Activated naive CD8-positive, alpha-beta T cell treated with anti-CD3 and anti-CD28 coated beads, Interleukin-2, amount 10 ng/mL, durations not matched to agents 7 days and 5 days (primary cell): ENCODE results near the gene FBXO47. TPM values are rescaled to one million over a fixed set of nuclear protein-coding genes. Genes with fewer than 3 reads are reported as not detected.
"Not testable (repeated sequence)": the region's sequence is repeated elsewhere in the genome, so short reads cannot be mapped to it uniquely, and the experiment has no call there.

Source experiments
- ATAC-seq: fragments of 150-1000 bp; cut with Tn5 transposase; one replicate; pipeline ENCODE4 v1.10.0; 2021; ENCODE audit warnings: low read depth, moderate library complexity
- POLR2A ChIA-PET: fragments of 350-600 bp; sonication (Branson Sonifier 250); formaldehyde crosslinking; loops from one replicate; lab custom pipeline; 2021; ENCODE audit warnings: antibody characterized with exemption; lab: Charles Lee
- DNase-seq: peaks from one replicate; pipeline ENCODE4 v3.0.0; 2021
- H3K27ac Mint-ChIP-seq: one replicate; pipeline ENCODE4 v1.8.0; 2022; ENCODE audit warnings: mild to moderate bottlenecking, mixed read lengths
- H3K27me3 Mint-ChIP-seq: one replicate; pipeline ENCODE4 v1.8.0; 2022; ENCODE audit warnings: mild to moderate bottlenecking, moderate library complexity, mixed read lengths
- H3K36me3 Mint-ChIP-seq: one replicate; pipeline ENCODE4 v1.8.0; 2021; ENCODE audit warnings: mild to moderate bottlenecking, mixed read lengths
- H3K4me1 Mint-ChIP-seq: one replicate; pipeline ENCODE4 v1.8.0; 2021; ENCODE audit warnings: mixed read lengths
- H3K4me3 Mint-ChIP-seq: one replicate; pipeline ENCODE4 v1.8.0; 2022; ENCODE audit warnings: mild to moderate bottlenecking, moderate library complexity, mixed read lengths
- H3K9me3 Mint-ChIP-seq: one replicate; pipeline ENCODE4 v1.8.0; 2021; ENCODE audit warnings: mixed read lengths
- total RNA-seq, 2 experiments: library from RNA; stranded (reverse); gene quantifications; one replicate each; pipeline ENCODE4 v1.2.3, GENCODE V29; 2021

The FBXO47 gene
- total RNA-seq, 2 experiments from 2014 or later: 0.14 TPM; not detected in 1

DNA sequence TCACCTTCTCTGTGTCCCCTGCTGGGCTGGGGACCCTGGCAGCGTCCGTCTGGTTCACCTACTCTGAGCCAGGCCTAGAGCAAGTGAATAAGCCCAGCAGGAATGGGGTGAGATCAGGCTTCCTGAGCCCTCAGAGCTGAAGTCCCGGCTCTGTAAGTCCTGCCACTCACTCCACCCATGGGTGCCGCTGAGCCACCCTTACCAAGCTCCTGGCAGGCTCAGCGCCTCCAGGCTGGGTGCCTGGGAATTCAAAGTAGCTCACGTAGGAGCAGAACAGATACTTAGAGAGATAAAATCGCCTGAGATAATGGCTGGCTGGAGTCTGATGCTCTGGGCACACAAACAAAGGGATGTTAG is 51.6 kb downstream of the FBXO47 start:
- no peaks in the 10 kb centered on the region for H3K27me3 Mint-ChIP-seq
- DNase-seq (no peak), ATAC-seq (no peak)
- H3K36me3 Mint-ChIP-seq: peaks cover 27% of the 10 kb centered on the region
- no peak overlapping the region for H3K4me3 Mint-ChIP-seq
- POLR2A ChIA-PET: interaction anchor here (0.9 to 2.8 kb wide), 2 partner anchors 10 to 13 kb away, joined by 3 to 10 read pairs; partner anchors contain the start of gene LASP1NB
- H3K9me3 Mint-ChIP-seq: no peaks in the 10 kb centered on the region
- H3K27ac Mint-ChIP-seq: no peak overlapping the region
- peaks cover 10% of the 10 kb centered on the region for H3K4me1 Mint-ChIP-seq

DNA sequence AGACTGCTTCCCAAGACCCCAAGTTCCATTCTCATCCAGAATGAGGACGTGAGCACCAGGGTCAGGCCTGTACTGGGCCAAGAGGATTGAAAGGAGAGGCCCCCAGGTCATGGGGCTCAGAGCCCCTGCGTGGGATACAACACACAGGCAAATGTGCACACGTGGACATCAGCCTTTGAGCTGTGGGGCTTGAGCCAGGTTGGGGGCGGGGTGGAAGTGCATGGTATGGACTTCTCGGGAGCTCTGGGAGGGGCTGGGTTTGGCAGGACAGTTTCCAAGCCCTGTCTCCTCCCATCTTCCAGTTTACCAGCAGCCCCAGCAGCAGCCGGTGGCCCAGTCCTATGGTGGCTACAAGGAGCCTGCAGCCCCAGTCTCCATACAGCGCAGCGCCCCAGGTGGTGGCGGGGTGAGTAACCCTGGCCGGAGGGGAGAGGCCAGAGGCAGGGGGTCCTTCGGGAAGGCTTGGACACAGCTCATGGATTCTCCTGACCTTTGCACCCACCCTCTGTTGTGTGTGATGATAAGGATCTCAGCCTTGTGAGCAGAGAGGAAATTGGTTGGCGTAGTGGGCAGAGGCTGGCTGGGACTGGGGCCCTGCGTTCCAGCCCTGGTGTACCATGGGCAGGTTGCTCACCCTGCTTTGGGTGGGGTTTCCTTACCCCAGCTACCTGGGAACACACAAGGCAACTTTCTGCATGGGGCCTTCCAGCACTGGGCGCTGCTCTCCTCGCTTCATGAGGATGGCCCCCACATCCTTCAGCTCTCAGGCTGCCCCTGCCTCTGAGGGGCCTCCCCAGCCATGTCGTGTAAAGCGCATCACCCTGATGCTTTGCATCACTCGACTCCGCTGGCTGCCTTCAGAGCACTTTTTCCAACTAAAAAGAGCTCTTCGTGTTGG is 52.2 kb downstream of the FBXO47 start:
- POLR2A ChIA-PET: interaction anchor here (0.8 to 2.8 kb wide), 3 partner anchors 9 to 12 kb away, joined by 3 to 10 read pairs (median 3); partner anchors contain the start of gene LASP1NB
- DNase-seq: peak; percentile 21
- Mint-ChIP-seq H3K36me3 (peaks cover 27% of the 10 kb centered on the region), H3K9me3 (no peaks in the 10 kb centered on the region), H3K27ac (peak overlapping the region; percentile 25), H3K4me3 (no peak overlapping the region), H3K4me1 (peaks cover 10% of the 10 kb centered on the region), H3K27me3 (no peaks in the 10 kb centered on the region)
- no peak for ATAC-seq

DNA sequence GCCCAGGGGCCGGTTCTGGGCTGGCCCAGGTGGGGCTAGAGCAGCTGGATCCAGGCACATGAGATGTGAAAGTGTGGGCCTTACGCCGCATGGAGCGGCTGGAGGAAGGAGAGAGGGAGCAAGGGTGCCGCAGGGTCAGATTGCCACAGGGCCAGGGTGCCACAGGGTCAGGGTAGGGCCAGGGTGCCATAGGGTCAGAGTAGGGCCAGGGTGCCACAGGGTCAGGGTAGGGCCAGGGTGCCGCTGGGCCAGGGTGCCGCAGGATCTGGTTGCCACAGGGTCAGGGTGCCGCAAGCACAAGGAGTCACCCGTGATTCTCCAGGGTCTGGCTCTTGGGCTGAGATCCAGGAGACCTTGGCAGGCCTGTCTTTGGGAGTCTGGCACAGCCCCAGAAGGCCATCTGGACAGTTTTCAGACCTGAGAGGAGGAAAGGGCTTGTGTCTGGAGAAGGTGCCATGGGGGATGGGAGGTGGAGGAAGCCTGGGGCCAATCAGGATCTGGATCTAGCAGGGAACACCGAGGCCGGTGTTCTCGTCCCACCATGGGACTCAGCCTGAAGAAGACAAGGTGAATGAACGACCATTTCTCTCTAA is 54.9 kb downstream of the FBXO47 start:
- no peaks in the 10 kb centered on the region for H3K27me3 Mint-ChIP-seq

GRCh38 chr17:38911731-38912081 is 55.5 kb downstream of the FBXO47 start:
- POLR2A ChIA-PET: interaction anchor here (1.6 kb wide), 1 partner anchor 12 kb away, joined by 5 read pairs; no protein-coding TSS in a partner anchor
- H3K4me1 Mint-ChIP-seq, H3K9me3 Mint-ChIP-seq, H3K27me3 Mint-ChIP-seq, H3K27ac Mint-ChIP-seq, ATAC-seq, H3K4me3 Mint-ChIP-seq: not testable (repeated sequence)
- peaks cover 15% of the 10 kb centered on the region for H3K36me3 Mint-ChIP-seq
- peak; percentile 19 for DNase-seq

More for the DNA sequence above, 54.9 kb downstream of the FBXO47 start:
- Mint-ChIP-seq H3K4me3 (no peak overlapping the region), H3K9me3 (no peaks in the 10 kb centered on the region), H3K27ac (peak overlapping the region; percentile 54), H3K4me1 (peaks cover 12% of the 10 kb centered on the region), H3K36me3 (peaks cover 20% of the 10 kb centered on the region)
- no peak for ATAC-seq
- peak; percentile 26 for DNase-seq
- POLR2A ChIA-PET: interaction anchor here (0.5 kb wide), 1 partner anchor 1300 kb away, joined by 4 read pairs; no protein-coding TSS in a partner anchor

DNA sequence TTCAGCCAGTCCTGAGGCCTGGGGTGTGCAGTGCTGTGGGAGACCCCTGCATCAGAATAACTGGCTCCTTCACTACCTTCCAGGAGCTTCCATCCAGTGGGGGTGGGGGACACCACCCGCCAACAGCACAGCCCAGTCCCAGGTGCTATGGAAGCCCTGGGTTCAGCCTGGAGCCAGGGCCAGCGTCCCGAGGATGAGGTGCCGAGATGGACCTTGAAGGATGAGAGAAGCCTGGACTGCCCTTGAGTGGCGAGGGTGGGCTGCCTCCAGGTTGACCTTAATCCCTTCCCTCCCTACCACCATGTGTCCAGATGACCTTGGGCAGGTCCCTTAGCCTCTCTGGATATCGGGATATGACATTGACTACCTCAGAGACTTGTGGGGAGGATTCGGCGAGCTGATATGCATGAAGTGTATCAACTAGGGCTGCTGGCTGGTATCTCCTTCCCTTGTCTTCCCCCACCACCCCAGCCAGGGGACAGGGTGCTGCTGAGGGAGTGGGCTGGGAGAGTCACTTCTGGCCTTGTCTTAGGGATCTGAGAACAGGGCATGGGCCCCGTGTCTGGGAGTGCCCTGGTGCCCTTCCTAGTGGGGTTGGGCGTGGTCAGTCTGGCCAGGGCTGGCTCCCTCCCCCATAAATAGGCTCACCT is 56.0 kb downstream of the FBXO47 start:
- Mint-ChIP-seq H3K27ac (peak overlapping the region; percentile 25), H3K36me3 (peaks cover 15% of the 10 kb centered on the region), H3K4me3 (no peak overlapping the region), H3K9me3 (no peaks in the 10 kb centered on the region), H3K27me3 (no peaks in the 10 kb centered on the region), H3K4me1 (peaks cover 10% of the 10 kb centered on the region)
- DNase-seq: peak; percentile 24
- ATAC-seq: no peak
- POLR2A ChIA-PET: interaction anchor here (1.1 to 1.6 kb wide), 2 partner anchors 12 to 57 kb away, joined by 3 to 5 read pairs; partner anchors contain the start of gene RPL23

GRCh38 chr17:38910325-38910724 is 56.9 kb downstream of the FBXO47 start:
- Mint-ChIP-seq H3K4me3 (no peak overlapping the region), H3K27ac (no peak overlapping the region), H3K27me3 (no peaks in the 10 kb centered on the region), H3K36me3 (peaks cover 16% of the 10 kb centered on the region), H3K4me1 (peaks cover 13% of the 10 kb centered on the region), H3K9me3 (no peaks in the 10 kb centered on the region)
- peak; percentile 13 for DNase-seq
- POLR2A ChIA-PET: interaction anchor here (0.6 to 1.6 kb wide), 3 partner anchors 11 to 57 kb away, joined by 3 to 7 read pairs (median 5); partner anchors contain the start of gene RPL23
- no peak for ATAC-seq

- peaks cover 22% of the 10 kb centered on the region for H3K36me3 Mint-ChIP-seq
- no peak for DNase-seq
- H3K9me3 Mint-ChIP-seq: no peaks in the 10 kb centered on the region
- POLR2A ChIA-PET: interaction anchor here (1.0 to 1.4 kb wide), 2 partner anchors 39 to 55 kb away, joined by 3 read pairs; partner anchors contain the start of genes LASP1 and RPL23
- H3K27ac Mint-ChIP-seq: peak overlapping the region; percentile 16
- peaks cover 13% of the 10 kb centered on the region for H3K4me1 Mint-ChIP-seq
- H3K4me3 Mint-ChIP-seq: no peak overlapping the region
- ATAC-seq: no peak
- no peaks in the 10 kb centered on the region for H3K27me3 Mint-ChIP-seq
Observed at GRCh38 chr17:38908676-38909181, 58.5 kb downstream of the FBXO47 start.

DNA sequence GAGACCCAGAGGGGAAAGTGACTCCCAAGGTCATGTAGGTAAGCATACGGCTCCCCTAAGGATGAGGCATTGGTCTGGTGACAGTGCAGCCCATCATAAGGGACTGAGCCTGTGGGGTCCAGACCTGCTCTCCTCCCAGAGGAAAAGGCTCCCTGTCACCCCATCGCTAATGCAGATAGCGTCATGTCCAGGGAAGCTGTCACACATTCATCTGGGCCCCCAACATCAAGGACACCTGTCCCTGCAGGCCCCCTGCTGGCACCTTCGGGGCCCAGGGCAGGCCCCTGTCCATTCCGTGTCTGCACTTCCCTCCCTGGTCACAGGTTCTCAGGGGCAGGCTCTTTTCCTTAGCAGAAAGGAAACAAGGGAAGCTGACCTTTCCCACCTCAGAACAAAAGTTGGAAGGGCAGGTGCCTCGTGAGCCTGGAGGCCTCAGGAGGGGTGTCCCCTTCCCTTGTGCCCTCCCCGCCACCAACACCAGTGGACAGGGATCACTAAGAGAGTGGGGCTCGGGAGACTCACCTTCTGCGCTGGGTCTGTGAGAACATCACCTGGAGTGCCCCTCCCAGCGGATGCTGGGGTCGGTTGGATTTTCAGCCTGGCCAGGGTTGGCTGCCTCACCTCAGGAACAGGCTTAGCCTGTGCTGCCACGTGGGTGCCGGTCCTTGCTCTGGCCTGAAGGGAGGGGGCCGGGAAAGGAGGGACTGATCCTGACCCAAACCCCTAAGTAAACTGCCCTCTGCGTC is 59.1 kb downstream of the FBXO47 start:
- peaks cover 27% of the 10 kb centered on the region for H3K36me3 Mint-ChIP-seq
- H3K27me3 Mint-ChIP-seq: no peaks in the 10 kb centered on the region
- H3K27ac Mint-ChIP-seq: peak overlapping the region; percentile 16
- ATAC-seq (no peak), DNase-seq (no peak)
- H3K4me1 Mint-ChIP-seq: peaks cover 13% of the 10 kb centered on the region
- POLR2A ChIA-PET: interaction anchor here (1.0 to 1.8 kb wide), 3 partner anchors 18 to 54 kb away, joined by 3 to 6 read pairs (median 3); partner anchors contain the start of genes LASP1, LASP1NB and RPL23
- no peak overlapping the region for H3K4me3 Mint-ChIP-seq
- no peaks in the 10 kb centered on the region for H3K9me3 Mint-ChIP-seq

- Mint-ChIP-seq H3K4me3 (no peak overlapping the region), H3K36me3 (peaks cover 28% of the 10 kb centered on the region), H3K27me3 (no peaks in the 10 kb centered on the region), H3K9me3 (no peaks in the 10 kb centered on the region), H3K27ac (peak overlapping the region; percentile 34), H3K4me1 (peaks cover 19% of the 10 kb centered on the region)
- POLR2A ChIA-PET: interaction anchor here (0.6 to 1.8 kb wide), 4 partner anchors 19 to 264 kb away, joined by 3 to 6 read pairs (median 4); partner anchors contain the start of gene LASP1NB
- DNase-seq (no peak), ATAC-seq (no peak)
Observed at GRCh38 chr17:38906460-38907228, 60.6 kb downstream of the FBXO47 start.

DNA sequence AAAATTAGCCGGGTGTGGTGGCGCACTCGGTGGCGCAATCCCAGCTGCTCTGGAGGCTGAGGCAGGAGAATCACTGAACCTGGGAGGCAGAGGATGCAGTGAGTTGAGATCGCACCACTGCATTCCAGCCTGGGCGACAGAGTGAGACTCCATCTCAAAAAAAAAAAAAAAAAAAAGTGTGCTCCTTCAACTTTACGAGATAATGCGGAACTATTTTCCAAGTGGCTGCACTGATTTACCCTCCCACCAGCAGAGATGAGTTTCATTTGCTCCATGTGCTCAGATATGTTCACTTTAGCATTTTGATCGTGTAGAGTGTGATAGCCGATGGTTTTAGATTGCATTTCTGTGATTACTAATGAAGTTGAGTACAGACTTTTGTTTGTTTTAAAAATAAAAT is 61.8 kb downstream of the FBXO47 start:
- no peak overlapping the region for H3K4me3 Mint-ChIP-seq
- no peak for DNase-seq
- ATAC-seq: no peak
- peaks cover 29% of the 10 kb centered on the region for H3K4me1 Mint-ChIP-seq
- no peak overlapping the region for H3K27ac Mint-ChIP-seq
- no peaks in the 10 kb centered on the region for H3K9me3 Mint-ChIP-seq
- H3K36me3 Mint-ChIP-seq: peaks cover 36% of the 10 kb centered on the region
- POLR2A ChIA-PET: no interaction called here
- H3K27me3 Mint-ChIP-seq: no peaks in the 10 kb centered on the region

DNA sequence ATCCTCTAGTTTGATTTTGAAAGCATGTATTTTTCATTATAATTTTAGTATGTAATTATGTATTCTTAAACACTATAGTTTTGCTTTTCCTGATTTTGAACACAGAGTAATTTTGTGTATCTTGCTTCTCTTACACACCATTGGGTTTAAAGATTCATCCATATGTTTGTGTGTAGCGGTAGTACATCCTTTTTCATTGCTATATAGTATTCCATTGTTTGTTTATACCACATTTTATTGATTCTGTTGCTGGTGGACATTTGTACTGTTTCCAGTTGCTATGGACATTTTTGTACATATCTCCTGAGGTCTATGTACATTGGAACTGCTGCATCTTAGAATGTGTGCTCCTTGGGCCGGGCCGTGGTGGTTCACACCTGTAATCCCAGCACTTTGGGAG is 62.3 kb downstream of the FBXO47 start:
- Mint-ChIP-seq H3K27me3 (no peaks in the 10 kb centered on the region), H3K4me1 (peaks cover 30% of the 10 kb centered on the region), H3K9me3 (no peaks in the 10 kb centered on the region), H3K4me3 (no peak overlapping the region), H3K36me3 (peaks cover 36% of the 10 kb centered on the region), H3K27ac (no peak overlapping the region)
- POLR2A ChIA-PET: interaction anchor here (0.8 to 1.7 kb wide), 3 partner anchors 9 to 35 kb away, joined by 4 to 11 read pairs (median 7); partner anchors contain the start of gene LASP1
- DNase-seq (no peak), ATAC-seq (no peak)
